Subcutaneous adipose tissue (tissue), 4 donors: ENCODE results near the gene OBSCN. TPM values are rescaled to one million over a fixed set of nuclear protein-coding genes. Genes with fewer than 3 reads are reported as not detected.

ENCODE experiments used
- CTCF ChIP-seq: fragments of 450-650 bp; IDR thresholded peaks from one replicate; pipeline ENCODE4 v1.5.1; 2016; ENCODE audit warnings: low read depth, mild to moderate bottlenecking, control low read depth, antibody characterized with exemption, moderate library complexity
- total RNA-seq, 4 donors: library from RNA; depleted of rRNA; stranded (reverse); fragments of >200 nt; gene quantifications; one replicate each; pipeline ENCODE4 v1.1.0, GENCODE V29; 2016

Gene OBSCN
- total RNA-seq, 4 donors from 2014 or later, result 4.1 to 4.9 (median 4.7) TPM

- TF ChIP-seq CTCF, result no peak
These were observed 183.7 kb downstream of the OBSCN start for GRCh38 chr1:228391411-228392020.

GRCh38 chr1:228392111-228392936 lies 184.5 kb downstream of the OBSCN start:
- no peak for TF ChIP-seq CTCF

GRCh38 chr1:228393268-228393701 lies 185.4 kb downstream of the OBSCN start:
- no peak for TF ChIP-seq CTCF

- no peak for TF ChIP-seq CTCF
These were observed 186.1 kb downstream of the OBSCN start for GRCh38 chr1:228393811-228394570.

- no peak for TF ChIP-seq CTCF
These were observed 186.9 kb downstream of the OBSCN start for GRCh38 chr1:228394571-228395394.

- no peak for TF ChIP-seq CTCF
These were observed 189.2 kb downstream of the OBSCN start for GRCh38 chr1:228396770-228397662.
